GM18867 (cell line): ENCODE measurements around the gene TBCK.
"Not testable (repeated sequence)": the region's sequence is repeated elsewhere in the genome, so short reads cannot be mapped to it uniquely, and the experiment has no call there.

Experiments
- ATAC-seq: cut with Tn5 transposase; IDR thresholded peaks from one replicate; pipeline ENCODE4 v1.9.1; 2021; ENCODE audit warnings: mild to moderate bottlenecking, moderate library complexity; ENCODE audit not compliant: unreplicated experiment

TBCK gene

DNA sequence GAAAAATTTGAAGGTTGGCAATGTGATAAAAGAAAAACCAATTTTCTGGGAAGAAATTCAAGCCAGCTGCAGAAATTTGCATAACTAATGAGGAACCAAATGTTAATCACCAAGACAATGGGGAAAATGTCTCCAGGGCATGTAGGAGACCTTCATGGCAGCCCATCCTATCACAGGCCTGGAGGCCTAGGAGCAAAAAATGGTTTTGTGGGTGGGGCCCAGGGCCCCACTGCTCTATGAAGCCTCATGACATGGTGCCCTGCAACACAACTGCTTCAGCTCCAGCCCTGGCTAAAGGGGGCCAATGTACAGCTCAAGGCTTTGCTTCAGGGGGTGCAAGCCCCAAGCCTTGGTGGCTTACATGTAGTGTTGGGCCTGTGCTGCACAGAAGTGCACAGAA is 184.0 kb downstream of the TBCK start:
- ATAC-seq = no peak

DNA sequence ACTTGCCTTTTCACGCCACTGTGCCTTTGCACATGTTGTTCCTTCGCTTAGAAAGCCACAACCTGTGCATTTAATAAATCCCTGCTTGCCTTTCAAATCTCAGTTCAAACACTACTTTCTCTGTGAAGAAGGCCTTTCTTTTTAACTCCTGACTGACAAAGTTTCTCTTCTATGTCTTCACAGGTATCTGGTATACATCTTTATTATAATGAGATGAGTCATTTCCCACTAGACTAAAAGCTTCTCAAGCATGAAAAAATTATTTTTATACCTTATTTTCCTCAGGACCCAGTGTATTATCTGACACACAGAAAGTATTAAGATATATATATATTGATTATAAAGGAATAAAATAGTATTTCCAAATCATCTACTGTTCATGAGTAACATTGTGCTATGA is 189.9 kb downstream of the TBCK start:
- no peak for ATAC-seq

DNA sequence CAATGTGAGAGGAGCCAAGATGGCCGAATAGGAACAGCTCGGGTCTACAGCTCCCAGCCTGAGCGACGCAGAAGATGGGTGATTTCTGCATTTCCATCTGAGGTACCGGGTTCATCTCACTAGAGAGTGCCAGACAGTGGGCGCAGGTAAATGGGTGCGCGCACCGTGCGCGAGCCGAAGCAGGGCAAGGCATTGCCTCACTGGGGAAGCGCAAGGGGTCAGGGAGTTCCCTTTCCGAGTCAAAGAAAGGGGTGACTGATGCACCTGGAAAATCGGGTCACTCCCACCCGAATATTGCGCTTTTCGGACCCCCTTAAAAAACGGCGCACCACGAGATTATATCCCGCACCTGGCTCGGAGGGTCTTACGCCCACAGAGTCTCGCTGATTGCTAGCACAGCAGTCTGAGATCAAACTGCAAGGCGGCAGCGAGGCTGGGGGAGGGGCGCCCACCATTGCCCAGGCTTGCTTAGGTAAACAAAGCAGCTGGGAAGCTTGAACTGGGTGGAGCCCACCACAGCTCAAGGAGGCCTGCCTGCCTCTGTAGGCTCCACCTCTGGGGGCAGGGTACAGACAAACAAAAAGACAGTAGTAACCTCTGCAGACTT is 196.0 kb downstream of the TBCK start:
- ATAC-seq = not testable (repeated sequence)

DNA sequence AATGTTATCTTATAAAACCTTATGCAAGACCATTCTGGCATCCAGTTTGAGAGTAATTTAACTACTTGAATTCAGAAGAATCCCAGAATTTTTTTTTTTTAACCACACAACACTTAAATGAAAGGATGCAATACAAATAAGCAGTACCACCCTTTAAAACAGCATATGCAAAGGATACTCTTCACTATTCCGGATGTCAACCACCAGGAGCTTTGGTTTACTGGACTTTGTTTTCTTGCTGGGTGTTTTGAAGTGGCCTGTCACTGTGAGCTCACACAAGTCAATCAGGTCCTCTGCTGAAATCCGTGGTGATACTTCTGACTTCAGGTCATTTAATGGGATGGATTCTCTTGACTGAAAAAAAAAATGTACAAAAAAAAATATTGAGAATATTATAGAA is 200.0 kb downstream of the TBCK start:
- ATAC-seq = no peak

DNA sequence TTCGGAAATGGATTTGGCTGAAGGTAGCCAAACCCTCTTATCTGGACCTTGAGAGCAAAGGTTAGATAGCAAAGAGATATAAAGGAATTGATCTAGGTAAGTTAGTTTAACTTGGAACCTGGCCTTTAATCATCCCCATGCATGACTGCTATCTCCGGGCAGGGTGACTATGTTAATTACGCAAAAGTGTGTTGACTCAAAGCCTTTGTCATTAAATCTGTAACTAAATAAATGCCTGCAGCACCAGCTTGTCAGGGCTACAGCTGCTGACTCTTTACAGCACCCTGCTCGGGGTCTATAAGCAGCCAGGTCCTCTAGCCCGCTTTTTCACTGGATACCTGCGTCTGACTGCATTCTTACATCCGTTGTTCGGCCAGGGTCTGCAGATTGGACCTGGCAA is 201.7 kb downstream of the TBCK start:
- ATAC-seq = no peak

DNA sequence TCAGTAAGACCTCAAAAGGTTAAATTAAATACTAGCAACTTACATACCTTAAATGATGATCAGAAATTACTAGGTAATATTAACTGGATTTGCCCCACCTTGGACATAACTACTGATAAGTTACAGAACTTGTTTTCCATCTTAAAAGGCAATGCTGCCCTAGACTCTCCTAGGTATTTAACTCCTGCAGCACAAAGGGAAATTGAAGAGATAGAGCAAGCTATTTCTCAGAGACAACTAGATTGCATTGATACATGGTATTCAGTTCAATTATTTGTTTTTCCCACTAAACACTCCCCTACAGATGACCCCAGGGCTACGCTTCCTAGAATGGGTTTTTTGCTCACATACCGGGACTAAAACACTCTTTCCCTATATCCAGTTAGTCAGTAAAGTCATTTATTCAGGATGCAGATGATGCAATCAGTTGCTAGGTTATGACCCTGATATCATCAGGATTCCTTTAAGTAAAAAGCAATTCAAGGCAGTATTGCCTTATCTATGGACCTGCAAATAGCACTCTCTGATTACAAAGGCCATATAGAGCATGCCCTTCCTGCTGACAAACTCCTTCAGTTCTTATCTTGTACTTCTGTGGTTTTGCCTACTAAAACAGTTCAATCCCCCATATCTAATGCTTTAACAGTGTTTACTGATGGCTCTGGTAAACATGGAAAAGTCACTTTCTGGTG is 204.1 kb downstream of the TBCK start:
- ATAC-seq = not testable (repeated sequence)

DNA sequence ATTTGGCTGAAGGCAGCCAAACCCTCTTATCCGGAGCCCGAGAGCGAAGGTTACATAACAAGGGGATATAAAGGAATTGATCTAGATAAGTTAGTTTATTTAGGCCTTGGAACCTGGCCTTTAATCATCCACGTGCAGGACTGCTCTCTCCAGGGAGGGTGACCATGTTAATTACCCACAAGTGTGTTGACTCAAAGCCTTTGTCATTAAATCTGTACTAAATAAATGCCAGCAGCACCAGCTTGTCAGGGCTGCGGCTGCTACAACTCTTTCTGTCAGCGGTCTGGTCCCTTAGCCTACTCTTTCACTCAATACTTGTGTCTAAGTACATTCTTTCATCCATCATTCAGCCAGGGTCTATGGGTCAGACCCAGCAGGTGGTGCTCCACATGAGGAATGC is 206.1 kb downstream of the TBCK start:
- no peak for ATAC-seq

DNA sequence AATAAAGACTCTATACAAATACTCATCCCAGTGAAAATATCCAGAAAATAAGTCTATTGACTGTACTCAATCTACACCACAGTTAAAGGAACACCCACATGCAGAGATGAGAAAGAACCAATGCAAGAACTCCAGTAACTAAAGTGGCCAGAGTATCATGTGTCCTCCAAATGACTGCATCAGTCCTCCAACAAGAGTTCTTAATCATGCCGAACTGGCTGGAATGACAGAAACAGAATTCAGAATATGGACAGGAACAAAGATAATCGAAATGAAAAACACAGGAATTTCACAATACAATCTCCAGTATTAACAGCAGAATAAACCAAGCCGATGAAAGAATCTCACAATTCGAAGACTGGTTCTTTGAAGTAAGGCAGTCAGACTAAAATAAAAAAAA is 210.3 kb downstream of the TBCK start:
- no peak for ATAC-seq

DNA sequence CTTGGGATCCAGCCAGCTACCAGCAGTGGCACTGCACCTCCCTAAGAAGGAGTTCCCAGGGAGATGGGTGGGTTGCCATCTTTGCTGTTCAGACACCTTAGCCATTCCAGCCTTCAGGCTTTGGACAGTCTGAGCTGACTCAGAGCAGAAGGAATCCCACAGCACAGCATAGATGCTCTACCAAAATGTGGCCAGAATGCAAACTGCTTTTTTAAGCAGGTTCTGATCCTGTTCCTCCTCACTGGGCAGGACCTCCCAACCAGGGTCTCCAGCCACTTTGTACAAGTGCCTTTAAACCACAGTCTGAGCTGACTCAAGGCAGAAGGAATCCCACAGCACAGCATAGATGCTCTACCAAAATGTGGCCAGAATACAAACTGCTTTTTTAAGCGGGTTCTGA is 211.7 kb downstream of the TBCK start:
- ATAC-seq = no peak

DNA sequence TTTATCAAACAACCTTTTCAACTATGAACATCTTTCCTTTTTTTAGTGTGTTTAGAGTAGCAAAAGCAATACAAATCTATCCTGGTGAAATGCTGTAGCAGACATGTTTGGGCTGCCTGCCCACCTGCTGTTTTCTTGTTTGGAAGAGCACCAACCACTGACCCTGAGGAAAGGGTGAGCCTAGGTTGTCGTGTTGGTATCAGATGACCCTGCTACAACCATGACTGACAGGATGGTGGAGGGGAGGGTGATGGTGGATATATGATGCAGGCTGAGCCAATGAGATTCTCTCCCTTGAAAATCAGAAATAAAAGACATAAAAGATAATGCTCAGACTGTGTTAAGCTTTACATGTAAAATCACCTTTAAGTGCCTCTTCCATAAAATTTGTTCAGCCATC is 219.6 kb downstream of the TBCK start:
- no peak for ATAC-seq

DNA sequence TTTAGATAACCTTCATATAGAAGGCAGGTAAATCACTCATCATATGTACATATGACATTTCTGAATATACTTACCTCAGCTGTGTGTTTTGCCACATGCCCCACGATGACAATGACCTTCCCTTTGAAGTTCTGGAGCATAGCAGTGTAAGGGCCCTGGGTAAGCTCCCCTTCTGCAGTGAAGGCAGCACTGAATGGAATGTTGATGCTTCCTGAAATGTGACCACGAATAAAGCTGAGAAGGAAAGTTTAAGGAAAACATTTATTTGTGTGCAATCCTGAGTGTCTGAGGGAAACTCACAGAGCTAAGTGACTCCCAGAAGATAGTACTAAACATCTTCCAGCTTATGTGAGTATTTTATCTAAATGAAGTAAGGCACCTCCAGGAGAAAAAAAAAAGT is 220.6 kb downstream of the TBCK start:
- no peak for ATAC-seq

DNA sequence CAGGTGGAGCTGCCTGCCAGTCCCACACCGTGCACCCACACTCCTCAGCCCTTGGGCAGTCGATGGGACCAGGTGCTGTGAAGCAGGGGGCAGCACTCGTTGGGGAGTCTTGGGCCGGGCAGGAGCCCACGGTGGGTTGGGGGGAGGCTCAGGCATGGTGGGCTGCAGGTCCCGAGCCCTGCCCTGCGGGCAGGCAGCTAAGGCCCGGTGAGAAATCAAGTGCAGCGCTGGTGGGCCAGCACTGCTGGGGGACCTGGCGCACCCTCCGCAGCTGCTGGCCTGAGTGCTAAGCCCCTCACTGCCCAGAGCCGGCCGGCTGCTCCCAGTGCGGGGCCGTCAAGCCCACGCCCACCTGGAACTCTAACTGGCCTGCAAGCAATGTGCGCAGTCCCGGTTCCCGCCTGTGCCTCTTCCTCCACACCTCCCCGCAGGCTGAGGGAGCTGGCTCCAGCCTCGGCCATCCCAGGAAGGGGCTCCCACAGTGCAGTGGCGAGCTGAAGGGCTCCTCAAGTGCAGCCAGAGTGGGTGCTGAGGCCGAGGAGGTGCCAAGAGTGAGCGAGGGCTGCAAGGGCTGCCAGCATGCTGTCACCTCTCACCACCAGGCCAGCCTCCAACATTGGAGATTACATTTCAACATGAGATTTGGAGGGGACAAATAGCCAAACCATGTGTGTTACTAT is 223.5 kb downstream of the TBCK start:
- no peak for ATAC-seq

DNA sequence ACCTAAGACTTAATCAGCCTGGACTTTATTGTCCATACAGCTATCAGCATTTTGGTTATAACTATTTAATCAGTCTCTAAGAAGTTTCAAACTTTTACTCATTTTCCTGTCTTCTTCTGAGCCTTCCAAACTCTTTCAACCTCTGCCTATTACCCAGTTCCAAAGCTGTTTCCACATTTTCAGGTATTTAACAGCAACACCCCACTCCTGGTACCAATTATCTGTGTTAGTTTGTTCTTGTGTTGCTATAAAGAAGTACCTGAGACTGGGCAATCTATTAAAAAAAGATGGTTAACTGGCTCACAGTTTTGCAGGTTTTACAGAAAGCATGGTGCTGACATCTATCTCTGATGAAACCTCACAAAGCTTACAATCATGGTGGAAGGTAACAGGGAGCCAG is 225.2 kb downstream of the TBCK start:
- ATAC-seq = no peak

DNA sequence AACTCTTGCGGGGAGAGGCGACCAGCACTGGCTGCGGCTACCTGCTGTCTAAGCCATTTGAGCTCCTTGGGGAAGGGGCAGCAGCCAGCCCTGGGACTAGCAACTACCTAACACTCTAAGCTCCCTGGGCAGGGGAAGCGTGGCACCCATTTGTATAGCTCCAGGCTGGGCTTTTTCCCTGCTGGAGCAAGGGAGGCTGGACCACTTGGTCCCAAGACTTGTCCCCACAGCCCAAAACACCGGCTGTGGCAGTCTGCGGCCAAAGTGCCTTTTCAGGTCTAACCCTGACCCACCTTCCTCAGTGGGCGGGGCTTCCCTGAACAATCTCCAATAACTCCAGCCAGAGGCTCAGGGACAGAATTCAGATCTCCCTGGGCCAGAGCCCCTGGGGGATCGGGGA is 232.9 kb downstream of the TBCK start:
- ATAC-seq = no peak

DNA sequence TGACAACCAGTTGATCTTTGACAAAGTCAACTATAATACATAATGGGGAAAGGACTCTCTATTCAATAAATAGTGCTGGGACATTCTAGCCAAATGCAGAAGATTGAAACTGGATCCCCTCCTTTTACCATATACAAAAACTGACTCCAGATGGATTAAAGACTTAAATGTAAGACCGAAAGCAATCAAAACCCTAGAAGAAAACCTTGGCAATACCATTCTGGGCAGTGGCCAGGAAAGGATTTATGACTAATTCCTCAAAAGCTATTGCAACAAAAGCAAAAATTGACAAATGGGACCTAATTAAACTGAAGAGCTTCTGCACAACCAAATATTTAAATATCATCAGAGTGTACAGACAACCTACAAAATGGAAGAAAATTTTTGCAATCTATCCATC is 235.6 kb downstream of the TBCK start:
- no peak for ATAC-seq

DNA sequence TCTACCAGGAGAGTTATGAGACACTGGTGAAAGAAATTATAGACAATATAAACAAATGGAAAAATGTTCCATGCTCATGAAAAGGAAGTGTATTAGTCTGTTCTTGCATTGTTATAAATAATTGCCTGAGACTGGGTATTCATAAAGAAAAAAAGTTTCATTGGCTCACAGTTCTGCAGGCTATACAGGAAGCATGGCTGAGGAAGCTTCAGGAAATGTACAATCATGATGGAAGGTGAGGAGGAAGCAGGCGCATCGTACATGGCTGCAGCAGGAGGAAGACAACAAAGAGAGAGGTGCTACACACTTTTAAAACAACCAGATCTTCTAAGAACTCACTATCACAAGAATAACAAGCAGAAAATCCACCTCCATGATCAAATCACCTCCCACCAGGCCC is 236.4 kb downstream of the TBCK start:
- ATAC-seq = no peak

DNA sequence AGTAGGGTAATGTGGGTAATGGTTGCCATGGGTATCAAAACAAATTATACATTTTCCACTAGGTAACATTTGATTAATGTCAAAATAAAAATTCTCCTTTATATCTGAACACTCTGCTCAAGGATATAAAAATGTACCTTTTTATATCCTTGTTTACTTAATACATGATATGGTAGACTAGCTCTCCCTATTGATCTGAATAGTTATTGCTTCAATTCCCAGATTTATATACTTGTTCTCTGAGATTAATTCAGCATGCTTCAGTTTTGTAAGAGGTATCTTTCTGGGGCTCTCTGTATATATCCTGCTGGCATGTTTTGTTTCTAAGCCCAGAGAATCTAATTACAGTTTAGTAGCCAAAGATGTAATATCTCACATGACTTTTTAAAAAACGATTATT is 251.0 kb downstream of the TBCK start:
- no peak for ATAC-seq

DNA sequence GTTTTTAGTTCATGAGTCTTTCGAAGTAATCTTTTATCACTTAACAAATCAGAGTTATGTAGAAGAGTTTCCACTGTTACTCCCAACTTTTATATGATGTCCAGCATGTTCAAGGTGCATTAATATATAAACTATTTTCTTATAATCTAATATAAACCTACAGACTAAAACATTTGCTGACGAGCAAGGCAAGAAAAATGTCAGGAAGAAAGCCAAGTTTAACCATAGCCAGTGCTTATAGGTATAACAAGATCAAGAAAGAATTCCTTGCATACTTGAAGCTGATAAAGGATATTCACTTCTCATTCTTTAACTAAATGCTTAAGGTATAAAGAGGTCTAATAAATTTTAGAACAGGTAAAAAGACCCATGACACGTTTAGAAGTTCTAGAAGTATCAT is 253.0 kb downstream of the TBCK start:
- ATAC-seq = no peak

DNA sequence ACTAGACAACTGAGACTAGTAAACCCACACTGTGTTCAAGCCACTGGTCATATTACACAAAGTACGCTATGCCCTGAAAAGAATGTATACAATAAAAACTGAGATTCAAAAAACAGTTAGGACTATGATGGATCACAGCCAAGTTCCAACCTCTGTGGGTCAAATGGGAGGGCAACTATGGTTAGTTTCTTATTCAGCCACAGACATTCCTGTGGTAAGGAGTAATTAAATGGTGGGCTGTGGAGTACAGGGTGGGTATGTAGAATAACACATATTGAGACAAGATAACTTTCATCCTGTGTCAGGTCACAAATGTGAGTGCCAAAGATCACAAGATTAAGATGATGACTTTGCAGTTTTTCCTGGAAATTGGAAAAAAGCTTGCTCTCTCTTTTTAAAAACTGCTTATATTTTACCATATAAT is 253.5 kb downstream of the TBCK start:
- no peak for ATAC-seq

DNA sequence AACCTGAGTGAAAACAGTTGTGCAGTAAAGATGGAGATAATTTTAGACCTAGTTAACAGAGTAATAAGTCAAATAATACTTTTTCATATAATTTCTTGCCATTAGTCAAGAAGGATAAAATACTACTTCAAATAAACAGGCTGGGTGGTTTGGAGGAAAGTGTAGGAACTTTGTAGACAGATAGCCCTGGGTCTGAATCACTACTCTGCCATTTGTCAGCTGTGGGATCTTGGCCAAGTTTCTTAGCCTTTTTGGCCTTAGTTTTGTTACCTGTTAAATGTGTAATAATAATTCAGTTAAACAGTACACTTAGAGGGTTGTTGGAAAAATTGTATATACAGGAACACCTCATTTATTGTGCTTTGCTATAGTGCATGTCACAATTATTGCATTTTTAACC is 257.1 kb downstream of the TBCK start:
- no peak for ATAC-seq

DNA sequence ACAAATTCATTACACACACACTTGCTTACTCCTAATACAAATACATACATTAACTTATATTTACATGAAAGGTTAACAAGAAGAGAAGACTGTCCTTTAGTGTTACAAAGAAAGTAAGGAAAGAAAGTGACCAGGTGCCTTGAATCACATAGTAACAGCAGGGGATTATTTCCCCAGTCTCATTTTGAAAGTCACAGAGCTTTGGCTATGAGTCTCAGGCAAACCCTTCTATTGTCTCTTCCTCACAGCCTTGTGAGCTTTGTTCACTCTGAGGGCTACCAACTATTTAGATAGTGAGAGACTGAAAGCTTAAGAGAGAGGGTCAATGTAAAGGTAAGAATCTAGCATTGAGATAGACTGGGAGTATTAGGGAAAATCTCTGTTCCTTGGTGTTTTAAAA is 259.1 kb downstream of the TBCK start:
- ATAC-seq = no peak

DNA sequence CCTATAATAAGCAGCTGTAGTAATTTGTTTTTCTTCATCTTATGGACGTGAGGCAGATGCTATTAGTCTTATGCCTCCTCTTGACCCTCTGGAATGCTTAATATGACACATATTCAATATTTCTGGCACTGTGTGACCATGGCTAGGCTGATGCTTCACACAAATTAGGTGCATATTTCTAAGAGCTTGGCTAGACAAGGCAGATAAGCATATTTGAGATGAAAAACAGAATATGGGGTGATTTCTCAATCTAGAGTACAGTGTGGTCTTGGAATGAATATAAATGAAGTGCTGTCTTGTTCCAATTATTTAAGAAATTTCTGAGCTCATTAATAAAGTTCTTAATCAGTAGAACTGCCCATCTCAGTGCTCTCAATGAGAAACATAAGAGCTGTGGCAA is 264.5 kb downstream of the TBCK start:
- ATAC-seq = no peak

DNA sequence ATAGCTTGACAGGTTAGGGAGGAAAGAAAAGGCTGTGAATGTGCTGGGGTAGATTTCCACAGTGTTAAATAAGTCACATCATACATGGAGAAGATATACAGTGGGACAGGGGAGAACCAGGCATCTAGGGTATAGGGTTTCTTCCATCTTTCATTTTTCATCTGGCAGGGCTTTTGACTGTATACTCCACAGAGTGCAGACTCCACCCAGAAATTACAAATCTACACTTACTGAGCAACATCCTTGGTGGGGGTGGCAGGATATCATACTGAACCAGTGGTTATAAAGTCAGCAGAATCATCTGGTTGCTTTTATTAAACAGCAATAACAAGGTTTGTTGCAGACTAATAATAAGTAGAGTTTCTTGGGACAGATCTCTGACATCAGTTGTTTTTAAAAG is 266.5 kb downstream of the TBCK start:
- no peak for ATAC-seq
